Activated CD8-positive, alpha-beta T cell treated with anti-CD3 and anti-CD28 coated beads for 36 hours (primary cell): ENCODE measurements around the gene PTPRD. TPM values are rescaled to one million over a fixed set of nuclear protein-coding genes. Genes with fewer than 3 reads are reported as not detected.

ENCODE experiments used
- ATAC-seq: fragments of 200-7000 bp; cut with Tn5 transposase; one replicate; pipeline ENCODE4 v1.10.0; 2021; ENCODE audit warnings: mild to moderate bottlenecking, moderate library complexity
- CTCF ChIA-PET: fragments of 350-600 bp; sonication (Branson Sonifier 250); formaldehyde crosslinking; loops from one replicate; lab custom pipeline; 2021; ENCODE audit warnings: antibody characterized with exemption; lab: Charles Lee
- POLR2A ChIA-PET: fragments of 350-600 bp; sonication (Branson Sonifier 250); formaldehyde crosslinking; loops from one replicate; lab custom pipeline; 2021; ENCODE audit warnings: antibody characterized with exemption; lab: Charles Lee
- DNase-seq: peaks from one replicate; pipeline ENCODE4 v3.0.0-alpha.2; 2020
- H3K27ac Mint-ChIP-seq: one replicate; pipeline ENCODE4 v1.8.0; 2021; ENCODE audit warnings: mild to moderate bottlenecking, mixed read lengths
- H3K27me3 Mint-ChIP-seq: one replicate; pipeline ENCODE4 v1.8.0; 2021; ENCODE audit warnings: mixed read lengths
- H3K36me3 Mint-ChIP-seq: one replicate; pipeline ENCODE4 v1.8.0; 2021; ENCODE audit warnings: low read depth, mixed read lengths
- H3K4me1 Mint-ChIP-seq: one replicate; pipeline ENCODE4 v1.8.0; 2021; ENCODE audit warnings: low read depth, mixed read lengths
- H3K4me3 Mint-ChIP-seq: one replicate; pipeline ENCODE4 v1.8.0; 2021; ENCODE audit warnings: mild to moderate bottlenecking, moderate library complexity, mixed read lengths
- H3K9me3 Mint-ChIP-seq: one replicate; pipeline ENCODE4 v1.8.0; 2021; ENCODE audit warnings: mixed read lengths
- intact Hi-C: fragments of 100-400 bp; cut with micrococcal nuclease; formaldehyde crosslinking; loops from one replicate; pipeline ENCODE4 v1.10.0; 2022
- total RNA-seq, 2 experiments: library from RNA; stranded (reverse); gene quantifications; one replicate each; pipeline ENCODE4 v1.2.3, GENCODE V29; 2021
- TF ChIP-seq, protein P1 (sequence below): fragments of 200-600 bp; IDR thresholded peaks from one replicate; pipeline ENCODE4 v1.8.0; 2022; ENCODE audit warnings: antibody characterized with exemption, mild to moderate bottlenecking

PTPRD gene
- total RNA-seq, 2 experiments from 2014 or later: not detected

- Mint-ChIP-seq H3K9me3 (no peaks in the 10 kb centered on the region), H3K4me3 (no peak overlapping the region), H3K27ac (no peak overlapping the region), H3K27me3 (no peaks in the 10 kb centered on the region), H3K36me3 (no peaks in the 10 kb centered on the region), H3K4me1 (no peaks in the 10 kb centered on the region)
- TF ChIP-seq, protein P1, sequence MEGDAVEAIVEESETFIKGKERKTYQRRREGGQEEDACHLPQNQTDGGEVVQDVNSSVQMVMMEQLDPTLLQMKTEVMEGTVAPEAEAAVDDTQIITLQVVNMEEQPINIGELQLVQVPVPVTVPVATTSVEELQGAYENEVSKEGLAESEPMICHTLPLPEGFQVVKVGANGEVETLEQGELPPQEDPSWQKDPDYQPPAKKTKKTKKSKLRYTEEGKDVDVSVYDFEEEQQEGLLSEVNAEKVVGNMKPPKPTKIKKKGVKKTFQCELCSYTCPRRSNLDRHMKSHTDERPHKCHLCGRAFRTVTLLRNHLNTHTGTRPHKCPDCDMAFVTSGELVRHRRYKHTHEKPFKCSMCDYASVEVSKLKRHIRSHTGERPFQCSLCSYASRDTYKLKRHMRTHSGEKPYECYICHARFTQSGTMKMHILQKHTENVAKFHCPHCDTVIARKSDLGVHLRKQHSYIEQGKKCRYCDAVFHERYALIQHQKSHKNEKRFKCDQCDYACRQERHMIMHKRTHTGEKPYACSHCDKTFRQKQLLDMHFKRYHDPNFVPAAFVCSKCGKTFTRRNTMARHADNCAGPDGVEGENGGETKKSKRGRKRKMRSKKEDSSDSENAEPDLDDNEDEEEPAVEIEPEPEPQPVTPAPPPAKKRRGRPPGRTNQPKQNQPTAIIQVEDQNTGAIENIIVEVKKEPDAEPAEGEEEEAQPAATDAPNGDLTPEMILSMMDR: no peak
- ATAC-seq (no peak), DNase-seq (no peak)
- ChIA-PET CTCF (no interaction called here), POLR2A (interaction anchor here (0.6 kb wide), 1 partner anchor 604 kb away, joined by 3 read pairs; no protein-coding TSS in a partner anchor)
- intact Hi-C loops: no loop called here
Observed at GRCh38 chr9:8284884-8285283, 2327.9 kb downstream of the PTPRD start.

DNA sequence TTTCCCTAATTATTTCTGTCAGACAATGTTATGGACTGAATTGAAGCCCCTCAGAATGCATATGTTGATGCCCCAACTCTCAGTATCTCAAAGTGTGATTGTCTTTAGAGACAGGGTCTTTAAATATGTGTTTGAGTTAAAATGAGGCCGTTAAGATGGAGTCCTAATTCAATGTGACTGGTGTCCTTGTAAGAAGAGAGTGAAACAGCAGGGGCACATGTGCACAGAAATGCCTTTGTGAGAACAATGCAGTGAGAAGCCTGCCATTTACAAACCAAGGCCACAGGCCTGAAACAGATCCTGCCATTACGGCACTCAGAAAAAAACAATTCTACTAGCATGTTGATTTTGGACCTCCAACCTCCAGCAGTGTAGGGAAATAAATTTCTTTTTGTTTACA lies 2330.3 kb downstream of the PTPRD start:
- H3K4me3 Mint-ChIP-seq: no peak overlapping the region
- TF ChIP-seq, protein P1: no peak
- ChIA-PET POLR2A (no interaction called here), CTCF (interaction anchor here (0.9 kb wide), 1 partner anchor 15 kb away, joined by 3 read pairs; no protein-coding TSS in a partner anchor)
- H3K27me3 Mint-ChIP-seq: no peaks in the 10 kb centered on the region
- H3K4me1 Mint-ChIP-seq: no peaks in the 10 kb centered on the region
- DNase-seq: no peak
- intact Hi-C loops: no loop called here
- H3K36me3 Mint-ChIP-seq: no peaks in the 10 kb centered on the region
- ATAC-seq: no peak
- no peaks in the 10 kb centered on the region for H3K9me3 Mint-ChIP-seq
- no peak overlapping the region for H3K27ac Mint-ChIP-seq

DNA sequence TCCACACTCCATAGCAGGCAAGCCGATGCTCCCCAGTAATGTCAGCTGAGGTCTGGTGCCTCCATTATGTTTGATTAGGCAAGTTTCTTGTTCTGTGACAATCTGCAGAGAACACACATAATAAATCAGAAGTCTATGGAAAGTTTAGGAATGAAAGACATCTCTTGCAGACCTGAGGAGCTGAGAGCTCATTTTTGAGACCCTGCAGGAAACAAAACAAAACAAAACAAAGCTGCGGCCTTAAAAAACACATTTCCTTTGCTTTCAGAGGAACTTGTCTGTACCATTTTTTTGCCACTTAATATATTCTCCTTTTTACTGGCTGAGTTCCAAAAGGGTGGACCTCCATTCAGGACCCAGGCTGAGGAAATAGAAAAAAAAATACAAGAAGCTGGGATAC lies 2332.0 kb downstream of the PTPRD start:
- TF ChIP-seq, protein P1: no peak
- ATAC-seq (no peak), DNase-seq (no peak)
- peaks cover 9% of the 10 kb centered on the region for H3K9me3 Mint-ChIP-seq
- no peaks in the 10 kb centered on the region for H3K27me3 Mint-ChIP-seq
- ChIA-PET POLR2A (no interaction called here), CTCF (no interaction called here)
- intact Hi-C loops: no loop called here
- no peak overlapping the region for H3K4me3 Mint-ChIP-seq
- H3K27ac Mint-ChIP-seq: no peak overlapping the region
- no peaks in the 10 kb centered on the region for H3K36me3 Mint-ChIP-seq
- no peaks in the 10 kb centered on the region for H3K4me1 Mint-ChIP-seq

GRCh38 chr9:8278048-8278447 lies 2334.8 kb downstream of the PTPRD start:
- no peaks in the 10 kb centered on the region for H3K4me1 Mint-ChIP-seq
- ChIA-PET POLR2A (no interaction called here), CTCF (no interaction called here)
- DNase-seq (no peak), ATAC-seq (no peak)
- H3K27me3 Mint-ChIP-seq: no peaks in the 10 kb centered on the region
- no peak overlapping the region for H3K27ac Mint-ChIP-seq
- no peak overlapping the region for H3K4me3 Mint-ChIP-seq
- TF ChIP-seq, protein P1: no peak
- peaks cover 10% of the 10 kb centered on the region for H3K9me3 Mint-ChIP-seq
- no peaks in the 10 kb centered on the region for H3K36me3 Mint-ChIP-seq
- intact Hi-C loops: no loop called here

DNA sequence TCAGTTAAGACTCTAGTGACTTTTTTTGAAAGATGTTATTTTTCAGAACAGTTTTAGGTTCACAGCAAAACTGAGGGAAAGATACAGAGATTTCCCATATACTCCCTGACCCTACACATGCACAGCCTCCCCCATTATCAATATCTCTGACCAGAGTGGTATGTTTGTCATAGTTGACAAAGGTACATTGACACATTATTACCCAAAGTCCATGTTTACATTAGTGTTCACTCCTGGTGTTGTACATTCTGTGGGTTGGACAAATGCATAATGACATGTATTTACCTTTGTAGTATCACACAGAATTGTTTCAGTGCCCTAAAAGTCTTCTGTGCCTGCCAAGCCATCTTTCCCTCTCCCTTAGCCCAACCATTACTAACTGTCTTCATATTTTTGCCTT lies 2342.6 kb downstream of the PTPRD start:
- POLR2A ChIA-PET: no interaction called here
- TF ChIP-seq, protein P1: no peak
- peaks cover 1% of the 10 kb centered on the region for H3K9me3 Mint-ChIP-seq
- H3K27me3 Mint-ChIP-seq: peaks cover 2% of the 10 kb centered on the region
- no peaks in the 10 kb centered on the region for H3K36me3 Mint-ChIP-seq
- CTCF ChIA-PET: interaction anchor here (0.6 kb wide), 1 partner anchor 218 kb away, joined by 3 read pairs; no protein-coding TSS in a partner anchor
- no peak for ATAC-seq
- no peak overlapping the region for H3K4me3 Mint-ChIP-seq
- no peak overlapping the region for H3K27ac Mint-ChIP-seq
- no peaks in the 10 kb centered on the region for H3K4me1 Mint-ChIP-seq
- DNase-seq: no peak
- intact Hi-C loops: no loop called here
